Measurements from ENCODE around the gene F11.

Gene F11

DNA sequence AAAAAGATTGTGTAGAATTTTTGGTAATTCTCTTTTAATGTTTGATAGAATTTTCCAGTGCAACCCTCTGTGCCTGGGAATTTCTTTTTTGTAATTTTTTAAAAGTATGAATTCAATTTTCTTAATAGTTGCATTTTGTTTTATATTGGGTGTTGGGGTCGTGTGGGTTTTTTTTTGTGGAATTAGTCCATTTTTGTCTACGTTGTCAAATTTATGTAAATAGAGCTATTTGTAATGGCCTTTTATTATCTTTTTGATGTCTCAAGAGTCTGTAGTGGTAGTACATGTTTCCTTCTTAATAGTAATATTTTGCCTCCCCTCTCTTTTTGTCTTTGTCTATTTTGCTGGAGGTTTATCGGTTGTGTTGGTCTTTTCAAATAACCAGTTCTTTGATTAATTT lies 64.4 kb downstream of the F11 start:
- H3K9ac ChIP-seq (ENCODE audit: low read length), result no peak overlapping the region
- no peaks in the 10 kb centered on the region for H3K9me3 ChIP-seq (ENCODE audit: insufficient read depth, low read length)
- H4K20me1 ChIP-seq (ENCODE audit: insufficient read depth, low read length), result no peaks in the 10 kb centered on the region
- no peaks in the 10 kb centered on the region for H3K36me3 ChIP-seq (replicated peaks; ENCODE audit: low read depth, low read length)
- no peak overlapping the region for H3K4me3 ChIP-seq (ENCODE audit: low read length)
- H3K27ac ChIP-seq (ENCODE audit: low read length), result no peak overlapping the region
- H3K27me3 ChIP-seq (ENCODE audit: low read depth, low read length), result no peaks in the 10 kb centered on the region
- TF ChIP-seq CTCF (IDR thresholded peaks at IDR 0.05; ENCODE audit: low read depth, low read length) (no peak), EZH2phosphoT487 (IDR thresholded peaks at IDR 0.05; ENCODE audit: low read depth) (no peak)
- H3K4me2 ChIP-seq (ENCODE audit: low read length), result no peak overlapping the region
- H2AFZ ChIP-seq (ENCODE audit: low read depth, low read length), result no peak overlapping the region
- no peaks in the 10 kb centered on the region for H3K79me2 ChIP-seq (ENCODE audit: low read length)
- H3K4me1 ChIP-seq (ENCODE audit: low read length), result no peaks in the 10 kb centered on the region

- Histone ChIP-seq H3K4me3 (ENCODE audit: low read length) (no peak overlapping the region), H3K4me2 (ENCODE audit: low read length) (no peak overlapping the region), H3K27me3 (ENCODE audit: low read depth, low read length) (no peaks in the 10 kb centered on the region), H3K9ac (ENCODE audit: low read length) (no peak overlapping the region), H3K79me2 (ENCODE audit: low read length) (no peaks in the 10 kb centered on the region), H3K27ac (ENCODE audit: low read length) (no peak overlapping the region), H4K20me1 (ENCODE audit: insufficient read depth, low read length) (no peaks in the 10 kb centered on the region), H3K36me3 (replicated peaks; ENCODE audit: low read depth, low read length) (no peaks in the 10 kb centered on the region), H2AFZ (ENCODE audit: low read depth, low read length) (no peak overlapping the region), H3K4me1 (ENCODE audit: low read length) (no peaks in the 10 kb centered on the region), H3K9me3 (ENCODE audit: insufficient read depth, low read length) (no peaks in the 10 kb centered on the region)
- no peak for TF ChIP-seq EZH2phosphoT487 (IDR thresholded peaks at IDR 0.05; ENCODE audit: low read depth)
- TF ChIP-seq CTCF (IDR thresholded peaks at IDR 0.05; ENCODE audit: low read depth, low read length), result no peak
These were observed 69.8 kb downstream of the F11 start for GRCh38 chr4:186335793-186336192.

Measured in OCI-LY3 (cell line).